Ramos (cell line): ENCODE data around the gene SAA1.

Experiments used
- in situ Hi-C: fragments of 300-500 bp; cut with MboI; formaldehyde crosslinking; loops from one replicate; pipeline ENCODE4 v1.14.3; 2022; ENCODE audit warnings: low sequenced_read_pairs; ENCODE audit not compliant: unreplicated experiment

Gene SAA1

GRCh38 chr11:18265949-18266348 is at the start of gene SAA1:
SAA1 (plus strand) TSS chr11:18266264; CDS start chr11:18266888, 624 bp downstream.
- in situ Hi-C loops, result no loop called here

GRCh38 chr11:18221274-18221876 is 44.7 kb upstream of the SAA1 start:
- in situ Hi-C loops, result no loop called here

- in situ Hi-C loops, result no loop called here
Observed at GRCh38 chr11:18222814-18223421, 43.1 kb upstream of the SAA1 start.

GRCh38 chr11:18223591-18224387 is 42.3 kb upstream of the SAA1 start:
- in situ Hi-C loops, result no loop called here

- in situ Hi-C loops, result no loop called here
Observed at GRCh38 chr11:18225913-18226312, 40.2 kb upstream of the SAA1 start.

- in situ Hi-C loops, result no loop called here
Observed at GRCh38 chr11:18229501-18229900, 36.6 kb upstream of the SAA1 start.

GRCh38 chr11:18230859-18231258 is 35.2 kb upstream of the SAA1 start:
- in situ Hi-C loops, result no loop called here

GRCh38 chr11:18233912-18234311 is 32.2 kb upstream of the SAA1 start:
- in situ Hi-C loops, result no loop called here

- in situ Hi-C loops, result no loop called here
Observed at GRCh38 chr11:18235394-18236334, 30.4 kb upstream of the SAA1 start.

- in situ Hi-C loops, result no loop called here
Observed at GRCh38 chr11:18236664-18237356, 29.3 kb upstream of the SAA1 start, which contains the start of gene SAA4. SAA4 (minus strand) TSS chr11:18236802; CDS start chr11:18235926, 876 bp downstream.

GRCh38 chr11:18239655-18240054 is 26.4 kb upstream of the SAA1 start:
- in situ Hi-C loops, result loop anchor here (10.0 kb wide), 1 partner anchor 495 kb away; no protein-coding TSS in a partner anchor

GRCh38 chr11:18243783-18244362 is 22.2 kb upstream of the SAA1 start:
- in situ Hi-C loops, result loop anchor here (10.0 kb wide), 1 partner anchor 491 kb away; no protein-coding TSS in a partner anchor

GRCh38 chr11:18245396-18245795 is 20.7 kb upstream of the SAA1 start:
- in situ Hi-C loops, result loop anchor here (10.0 kb wide), 1 partner anchor 489 kb away; no protein-coding TSS in a partner anchor

GRCh38 chr11:18246379-18247190 is 19.5 kb upstream of the SAA1 start:
- in situ Hi-C loops, result loop anchor here (10.0 kb wide), 1 partner anchor 488 kb away; no protein-coding TSS in a partner anchor

GRCh38 chr11:18247191-18247581 is 18.9 kb upstream of the SAA1 start:
- in situ Hi-C loops, result loop anchor here (10.0 kb wide), 1 partner anchor 488 kb away; no protein-coding TSS in a partner anchor

GRCh38 chr11:18248561-18248960 is 17.5 kb upstream of the SAA1 start, which contains the start of gene SAA2:
SAA2 (minus strand) TSS chr11:18248668; CDS start chr11:18248011, 657 bp downstream.
- in situ Hi-C loops, result loop anchor here (10.0 kb wide), 1 partner anchor 486 kb away; no protein-coding TSS in a partner anchor

- in situ Hi-C loops, result no loop called here
Observed at GRCh38 chr11:18253233-18253632, 12.8 kb upstream of the SAA1 start.

- in situ Hi-C loops, result no loop called here
Observed at GRCh38 chr11:18253778-18254338, 12.2 kb upstream of the SAA1 start.
